IMR-90 (cell line): ENCODE results near the gene PTPN4. TPM values are rescaled to one million over a fixed set of nuclear protein-coding genes. Genes with fewer than 3 reads are reported as not detected.

Source experiments
- ATAC-seq: fragments of 200-7000 bp; cut with Tn5 transposase; 2 replicates; pipeline ENCODE4 v1.9.1; 2020; ENCODE audit warnings: low read depth, mild to moderate bottlenecking, moderate library complexity
- BruUV-seq: library from RNA; stranded (reverse); fragments of 400-500 nt; replicated peaks from 2 replicates; lab custom pipeline; 2021; lab: Mats Ljungman, UMichigan
- CTCF ChIA-PET: fragments of 300-600 bp; formaldehyde crosslinking; extraction: SDS; loops from one replicate; lab custom pipeline; 2021; ENCODE audit warnings: antibody characterized with exemption; lab: Yijun Ruan, JAX
- POLR2A ChIA-PET: fragments of 300-600 bp; sonication (Branson Sonifier 250); formaldehyde crosslinking; loops from one replicate; lab custom pipeline; 2022; ENCODE audit warnings: antibody characterized with exemption; ENCODE audit not compliant: unreplicated experiment; lab: Charles Lee
- DNase-seq: peaks from one replicate; pipeline ENCODE4 v3.0.0; 2013
- H2AFZ ChIP-seq: replicated peaks from 2 replicates; pipeline ENCODE3; 2013; ENCODE audit warnings: low read length, mild to moderate bottlenecking; ENCODE audit not compliant: poor library complexity
- H2AK5ac ChIP-seq: 2 replicates; pipeline ENCODE4 v1.6.1; 2013; ENCODE audit warnings: low read depth, low read length, inconsistent platforms
- H2AK9ac ChIP-seq: replicated peaks from 2 replicates; pipeline ENCODE3; 2013; ENCODE audit warnings: mild to moderate bottlenecking, low read depth, low read length, moderate library complexity; ENCODE audit not compliant: poor library complexity
- H2BK120ac ChIP-seq: 2 replicates; pipeline ENCODE4 v1.6.1; 2013; ENCODE audit warnings: low read depth, low read length, inconsistent platforms
- H2BK15ac ChIP-seq: 3 replicates; pipeline ENCODE4 v1.6.1; 2013; ENCODE audit warnings: low read depth, low read length, inconsistent platforms
- H2BK20ac ChIP-seq: 2 replicates; pipeline ENCODE4 v1.6.1; 2013; ENCODE audit warnings: low read depth, mild to moderate bottlenecking, inconsistent platforms, low read length, moderate library complexity
- H2BK5ac ChIP-seq: 2 replicates; pipeline ENCODE4 v1.6.1; 2013; ENCODE audit warnings: mild to moderate bottlenecking, low read depth, low read length, inconsistent platforms; ENCODE audit not compliant: poor library complexity, severe bottlenecking
- H3K14ac ChIP-seq: replicated peaks from 2 replicates; pipeline ENCODE4 v1.6.1; 2013; ENCODE audit warnings: low read depth, low read length, inconsistent platforms
- H3K18ac ChIP-seq: 2 replicates; pipeline ENCODE4 v1.6.1; 2013; ENCODE audit warnings: low read depth, low read length, control low read depth
- H3K23ac ChIP-seq: 2 replicates; pipeline ENCODE4 v1.6.1; 2013; ENCODE audit warnings: low read depth, low read length, inconsistent platforms
- H3K27ac ChIP-seq: 2 replicates; pipeline ENCODE4 v1.5.1; 2013; ENCODE audit warnings: mild to moderate bottlenecking, control low read depth, low read length; ENCODE audit not compliant: insufficient read depth
- H3K27me3 ChIP-seq: 2 replicates; pipeline ENCODE4 v1.6.1; 2013; ENCODE audit warnings: low read length; ENCODE audit not compliant: control insufficient read depth, insufficient read depth
- H3K36me3 ChIP-seq: 2 replicates; pipeline ENCODE4 v1.6.1; 2013; ENCODE audit warnings: low read length, mixed read lengths; ENCODE audit not compliant: control insufficient read depth, insufficient read depth
- H3K4ac ChIP-seq: 2 replicates; pipeline ENCODE4 v1.6.1; 2013; ENCODE audit warnings: low read depth, low read length, inconsistent platforms
- H3K4me1 ChIP-seq: 2 replicates; pipeline ENCODE4 v1.6.1; 2013; ENCODE audit warnings: low read length, mixed read lengths; ENCODE audit not compliant: control insufficient read depth, insufficient read depth
- H3K4me2 ChIP-seq: 2 replicates; pipeline ENCODE4 v1.6.1; 2013; ENCODE audit warnings: low read depth, mild to moderate bottlenecking, control low read depth, low read length, moderate library complexity
- H3K4me3 ChIP-seq: 2 replicates; pipeline ENCODE4 v1.5.1; 2013; ENCODE audit warnings: low read depth, mild to moderate bottlenecking, control low read depth, low read length, moderate library complexity; ENCODE audit not compliant: insufficient read depth
- H3K56ac ChIP-seq: 2 replicates; pipeline ENCODE4 v1.6.1; 2013; ENCODE audit warnings: low read length, inconsistent platforms; ENCODE audit not compliant: insufficient read depth; ENCODE audit errors: extremely low read depth
- H3K79me1 ChIP-seq, 2 experiments: 2 replicates each; pipeline ENCODE4 v1.6.1; 2013; ENCODE audit warnings: low read length in 2 of 2, inconsistent platforms in 1 of 2, low read depth in 1 of 2
- H3K9ac ChIP-seq: 2 replicates; pipeline ENCODE4 v1.6.1; 2013; ENCODE audit warnings: low read depth, low read length, control low read depth
- H3K9me1 ChIP-seq: 2 replicates; pipeline ENCODE4 v1.6.1; 2013; ENCODE audit warnings: low read length, inconsistent platforms; ENCODE audit not compliant: insufficient read depth
- H3K9me3 ChIP-seq: 2 replicates; pipeline ENCODE4 v1.6.1; 2013; ENCODE audit warnings: low read length; ENCODE audit not compliant: control insufficient read depth, insufficient read depth
- H4K20me1 ChIP-seq: 2 replicates; pipeline ENCODE4 v1.6.1; 2013; ENCODE audit warnings: low read length, inconsistent platforms; ENCODE audit not compliant: insufficient read depth
- H4K5ac ChIP-seq: 2 replicates; pipeline ENCODE4 v1.6.1; 2013; ENCODE audit warnings: mild to moderate bottlenecking, low read depth, low read length, control low read depth
- H4K8ac ChIP-seq, 2 experiments: 2 replicates each; pipeline ENCODE4 v1.6.1; 2013; ENCODE audit warnings: low read depth in 2 of 2, low read length in 2 of 2, control low read depth in 1 of 2, inconsistent platforms in 1 of 2
- H4K91ac ChIP-seq: 2 replicates; pipeline ENCODE4 v1.6.1; 2013; ENCODE audit warnings: low read depth, low read length, inconsistent platforms; ENCODE audit not compliant: insufficient read depth
- BHLHE40 ChIP-seq: fragments of 150-350 bp; IDR thresholded peaks from 2 replicates; pipeline ENCODE4 v1.6.1; 2016; ENCODE audit warnings: mild to moderate bottlenecking, low read depth, low read length
- CEBPB ChIP-seq: IDR thresholded peaks from 2 replicates; pipeline ENCODE4 v1.6.1; 2012; ENCODE audit warnings: low read depth, low read length, improper control_type of control experiment
- CHD1 ChIP-seq: IDR thresholded peaks from 2 replicates; pipeline ENCODE4 v1.6.1; 2012; ENCODE audit warnings: low read depth, low read length, improper control_type of control experiment
- ELK1 ChIP-seq: fragments of 150-350 bp; IDR thresholded peaks from 2 replicates; pipeline ENCODE4 v1.6.1; 2016; ENCODE audit warnings: low read depth, mild to moderate bottlenecking, low read length, moderate library complexity, borderline replicate concordance
- FOS ChIP-seq: fragments of 150-350 bp; IDR thresholded peaks from 2 replicates; pipeline ENCODE4 v1.6.1; 2016; ENCODE audit warnings: low read depth, low read length
- MAFK ChIP-seq: IDR thresholded peaks from 2 replicates; pipeline ENCODE4 v1.6.1; 2012; ENCODE audit warnings: low read depth, low read length, improper control_type of control experiment
- MAZ ChIP-seq: IDR thresholded peaks from 2 replicates; pipeline ENCODE4 v1.6.1; 2012; ENCODE audit warnings: low read depth, mild to moderate bottlenecking, low read length, improper control_type of control experiment, moderate library complexity, borderline replicate concordance
- MXI1 ChIP-seq: IDR thresholded peaks from 2 replicates; pipeline ENCODE4 v1.6.1; 2012; ENCODE audit warnings: low read depth, mild to moderate bottlenecking, low read length, moderate library complexity, borderline replicate concordance
- NFE2L2 ChIP-seq: fragments of 150-350 bp; IDR thresholded peaks from 2 replicates; pipeline ENCODE4 v1.6.1; 2016; ENCODE audit warnings: low read depth, mild to moderate bottlenecking, low read length
- POLR2A ChIP-seq: IDR thresholded peaks from 2 replicates; pipeline ENCODE4 v1.6.1; 2012; ENCODE audit warnings: mild to moderate bottlenecking, low read depth, low read length
- RAD21 ChIP-seq: IDR thresholded peaks from 2 replicates; pipeline ENCODE4 v1.6.1; 2012; ENCODE audit warnings: low read length, improper control_type of control experiment
- RCOR1 ChIP-seq: IDR thresholded peaks from 2 replicates; pipeline ENCODE4 v1.6.1; 2012; ENCODE audit warnings: mild to moderate bottlenecking, low read length, improper control_type of control experiment; ENCODE audit not compliant: insufficient replicate concordance
- RFX5 ChIP-seq: IDR thresholded peaks from 2 replicates; pipeline ENCODE4 v1.8.0; 2012; ENCODE audit warnings: low read depth, mild to moderate bottlenecking, low read length, moderate library complexity
- SMC3 ChIP-seq: fragments of 150-350 bp; IDR thresholded peaks from 2 replicates; pipeline ENCODE4 v1.6.1; 2016; ENCODE audit warnings: low read depth, mild to moderate bottlenecking, antibody characterized with exemption, low read length, moderate library complexity
- dilution Hi-C: fragments of 300-500 bp; cut with HindIII; formaldehyde crosslinking; loops from one replicate; pipeline ENCODE4 v1.14.3; 2018; ENCODE audit warnings: low sequenced_read_pairs; ENCODE audit not compliant: unreplicated experiment
- in situ Hi-C: fragments of 300-500 bp; cut with MboI; formaldehyde crosslinking; loops from 3 replicates; pipeline ENCODE4 v1.14.3; 2019; ENCODE audit warnings: low sequenced_read_pairs, inconsistent platforms, mixed read lengths
- intact Hi-C: fragments of 100-400 bp; cut with micrococcal nuclease; formaldehyde crosslinking; loops from 2 replicates; pipeline ENCODE4 v1.10.0; 2022
- polyA plus RNA-seq, 3 experiments: library from polyadenylated mRNA; depleted of rRNA; stranded (reverse); fragments of >200 nt; gene quantifications; 2 replicates each; pipeline ENCODE4 v1.2.3, GENCODE V29; 2012; ENCODE audit warnings: low replicate concordance in 1 of 3
- total RNA-seq: library from RNA; depleted of rRNA; stranded (reverse); fragments of >200 nt; gene quantifications from 2 replicates; pipeline ENCODE4 v1.2.3, GENCODE V29; 2012
- TF ChIP-seq, protein P1 (sequence below): conservative IDR thresholded peaks from 2 replicates; pipeline ENCODE4 v1.5.1; 2012; ENCODE audit warnings: mild to moderate bottlenecking, low read depth, low read length, improper control_type of control experiment
- TF ChIP-seq, protein P2 (sequence below): fragments of 150-350 bp; IDR thresholded peaks from 2 replicates; pipeline ENCODE4 v1.6.1; 2017; ENCODE audit warnings: mild to moderate bottlenecking, antibody characterized with exemption, low read length, low read depth

Gene PTPN4
- total and polyA plus RNA-seq, 2 of the 4 experiments (the other 2 are of a cell fraction) = 2.9 to 19.2 TPM

DNA sequence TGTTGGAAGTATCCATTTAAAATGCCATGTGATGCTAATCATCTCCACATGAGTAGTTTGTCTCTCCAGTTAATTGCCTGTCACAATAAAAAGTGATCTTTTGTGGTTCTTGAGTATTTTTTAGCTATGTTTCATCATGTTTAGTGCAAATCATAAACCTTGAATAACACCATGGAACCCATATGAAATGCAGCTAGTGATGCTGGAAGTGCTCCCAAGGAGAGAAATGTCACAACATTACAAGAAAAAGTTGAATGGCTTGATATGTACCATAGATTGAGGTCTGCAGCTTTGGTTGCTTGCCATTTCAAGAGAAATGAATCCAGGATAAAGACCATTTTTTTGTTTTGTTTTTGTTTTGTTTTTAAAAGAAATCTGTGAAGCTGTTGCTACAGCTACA lies 14.3 kb downstream of the PTPN4 start:
- DNase-seq (no peak), ATAC-seq (no peak)
- H2AK9ac ChIP-seq = no peak overlapping the region
- no peaks in the 10 kb centered on the region for H3K27me3 ChIP-seq
- H3K56ac ChIP-seq = no peak overlapping the region
- no TSS peak for BruUV-seq
- H4K8ac ChIP-seq = no peak overlapping the region
- no peak overlapping the region for H3K14ac ChIP-seq
- no peak overlapping the region for H3K23ac ChIP-seq
- no peak overlapping the region for H3K27ac ChIP-seq
- H3K4me2 ChIP-seq = no peak overlapping the region
- no peak overlapping the region for H3K4me3 ChIP-seq
- dilution Hi-C loops = no loop called here
- no peak overlapping the region for H4K5ac ChIP-seq
- H2BK5ac ChIP-seq = no peak overlapping the region
- ChIA-PET POLR2A (no interaction called here), CTCF (no interaction called here)
- no peaks in the 10 kb centered on the region for H3K9me3 ChIP-seq
- no peak overlapping the region for H2BK120ac ChIP-seq
- H3K9ac ChIP-seq = no peak overlapping the region
- TF ChIP-seq CHD1 (no peak), FOS (no peak), MAFK (no peak), CEBPB (no peak), BHLHE40 (no peak), RCOR1 (no peak), RAD21 (no peak), RFX5 (no peak), ELK1 (no peak), MAZ (no peak), SMC3 (no peak), POLR2A (no peak), MXI1 (no peak), NFE2L2 (no peak)
- TF ChIP-seq, protein P1, sequence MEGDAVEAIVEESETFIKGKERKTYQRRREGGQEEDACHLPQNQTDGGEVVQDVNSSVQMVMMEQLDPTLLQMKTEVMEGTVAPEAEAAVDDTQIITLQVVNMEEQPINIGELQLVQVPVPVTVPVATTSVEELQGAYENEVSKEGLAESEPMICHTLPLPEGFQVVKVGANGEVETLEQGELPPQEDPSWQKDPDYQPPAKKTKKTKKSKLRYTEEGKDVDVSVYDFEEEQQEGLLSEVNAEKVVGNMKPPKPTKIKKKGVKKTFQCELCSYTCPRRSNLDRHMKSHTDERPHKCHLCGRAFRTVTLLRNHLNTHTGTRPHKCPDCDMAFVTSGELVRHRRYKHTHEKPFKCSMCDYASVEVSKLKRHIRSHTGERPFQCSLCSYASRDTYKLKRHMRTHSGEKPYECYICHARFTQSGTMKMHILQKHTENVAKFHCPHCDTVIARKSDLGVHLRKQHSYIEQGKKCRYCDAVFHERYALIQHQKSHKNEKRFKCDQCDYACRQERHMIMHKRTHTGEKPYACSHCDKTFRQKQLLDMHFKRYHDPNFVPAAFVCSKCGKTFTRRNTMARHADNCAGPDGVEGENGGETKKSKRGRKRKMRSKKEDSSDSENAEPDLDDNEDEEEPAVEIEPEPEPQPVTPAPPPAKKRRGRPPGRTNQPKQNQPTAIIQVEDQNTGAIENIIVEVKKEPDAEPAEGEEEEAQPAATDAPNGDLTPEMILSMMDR = no peak
- TF ChIP-seq, protein P2, sequence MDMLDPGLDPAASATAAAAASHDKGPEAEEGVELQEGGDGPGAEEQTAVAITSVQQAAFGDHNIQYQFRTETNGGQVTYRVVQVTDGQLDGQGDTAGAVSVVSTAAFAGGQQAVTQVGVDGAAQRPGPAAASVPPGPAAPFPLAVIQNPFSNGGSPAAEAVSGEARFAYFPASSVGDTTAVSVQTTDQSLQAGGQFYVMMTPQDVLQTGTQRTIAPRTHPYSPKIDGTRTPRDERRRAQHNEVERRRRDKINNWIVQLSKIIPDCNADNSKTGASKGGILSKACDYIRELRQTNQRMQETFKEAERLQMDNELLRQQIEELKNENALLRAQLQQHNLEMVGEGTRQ = no peak
- no peak overlapping the region for H2BK15ac ChIP-seq
- 0 out of 2 replicates have a peak, but pooled peaks cover 1% of the 10 kb centered on the region for H3K4me1 ChIP-seq
- no peak overlapping the region for H3K18ac ChIP-seq
- H2AFZ ChIP-seq = no peak overlapping the region
- H3K36me3 ChIP-seq = no peaks in the 10 kb centered on the region
- no peak overlapping the region for H4K91ac ChIP-seq
- no peaks in the 10 kb centered on the region; the same call in 1 of the 2 replicates for H3K9me1 ChIP-seq
- intact Hi-C loops = no loop called here
- no peak overlapping the region for H2BK20ac ChIP-seq
- H3K4ac ChIP-seq = no peak overlapping the region
- in situ Hi-C loops = no loop called here
- no peak overlapping the region for H2AK5ac ChIP-seq
- H3K79me1 ChIP-seq = peaks cover 7 to 10% of the 10 kb centered on the region in 2 experiments; a peak in 2 of 4 replicates
- no peaks in the 10 kb centered on the region for H4K20me1 ChIP-seq
